Medulla oblongata (tissue), 1 donor: Measurements from ENCODE around the gene HEXD.
"Not testable (repeated sequence)": the region's sequence is repeated elsewhere in the genome, so short reads cannot be mapped to it uniquely, and the experiment has no call there.

Experiments used
- DNase-seq: peaks from one replicate; pipeline ENCODE4 v3.0.0-alpha.2; 2015; ENCODE audit errors: extremely low spot score

Gene HEXD

DNA sequence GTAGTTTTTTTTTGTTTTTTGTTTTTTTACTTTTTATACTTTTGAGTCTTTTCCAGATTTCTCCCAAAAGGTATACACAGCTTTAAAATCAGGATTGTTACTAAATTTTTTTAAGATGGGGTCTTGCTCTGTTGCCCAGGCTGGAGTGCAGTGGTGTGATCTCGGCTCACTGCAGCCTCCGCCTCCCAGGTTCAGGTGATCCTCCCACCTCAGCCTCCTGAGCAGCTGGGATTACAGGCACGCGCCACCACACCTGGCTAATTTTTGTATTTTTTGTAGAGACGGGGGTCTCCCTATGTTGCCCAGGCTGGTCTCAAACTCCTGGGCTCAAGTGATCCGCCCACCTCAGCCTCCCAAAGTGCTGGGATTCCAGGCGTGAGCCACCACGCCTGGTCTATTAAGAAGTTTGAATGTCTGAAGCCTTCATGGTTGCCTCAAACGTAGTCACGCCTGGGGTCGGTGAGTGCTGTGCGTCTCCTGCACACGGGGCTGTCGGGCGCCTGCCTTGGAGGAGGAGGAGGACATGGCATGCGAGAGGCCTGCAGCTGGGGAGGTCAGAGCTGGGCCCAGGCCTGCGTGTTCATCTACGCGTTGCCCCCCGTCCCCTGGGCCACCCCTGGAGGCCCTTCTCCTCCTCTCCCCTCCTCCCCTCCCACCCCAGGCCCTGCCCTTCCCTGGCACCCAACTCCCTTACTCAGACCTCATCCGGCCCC lies 35.8 kb upstream of the HEXD start:
- not testable (repeated sequence) for DNase-seq

DNA sequence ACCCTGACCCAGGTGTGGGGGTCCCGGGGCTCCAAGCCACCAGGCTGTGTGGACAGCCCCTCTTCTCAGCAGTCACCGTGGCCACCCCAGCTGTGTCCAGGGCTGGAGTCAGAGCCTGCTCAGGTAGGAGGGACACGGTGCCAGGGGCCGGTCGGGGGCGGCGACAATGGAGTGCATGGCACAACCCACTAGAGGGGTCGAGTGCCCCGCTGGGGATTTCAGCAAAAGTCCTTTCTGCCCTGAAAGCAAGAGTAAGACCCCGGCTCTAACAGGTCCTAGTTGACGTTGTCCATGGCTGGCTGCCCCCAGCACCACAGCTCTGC lies 35.3 kb upstream of the HEXD start:
- no peak for DNase-seq

DNA sequence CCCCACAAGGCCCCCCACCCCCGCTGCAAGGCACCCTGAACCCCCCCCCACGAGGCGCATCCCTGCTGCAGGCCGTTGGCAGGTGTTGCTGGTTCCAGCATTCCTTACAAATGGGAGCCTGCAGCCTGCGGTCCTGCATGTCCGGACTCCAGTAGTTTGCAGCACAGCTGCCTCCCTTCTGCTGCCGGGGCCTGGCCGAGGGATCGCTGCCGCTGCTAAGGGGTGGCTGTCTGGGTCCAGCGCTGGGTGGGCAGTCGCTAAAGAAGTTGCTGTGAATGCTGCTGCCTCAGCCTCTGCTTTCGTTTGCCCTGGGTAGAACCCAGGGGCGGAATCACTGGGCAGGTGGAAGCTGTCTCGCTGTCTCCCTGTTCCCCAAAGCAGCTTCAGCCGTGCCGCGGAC lies 34.7 kb upstream of the HEXD start:
- DNase-seq = no peak

DNA sequence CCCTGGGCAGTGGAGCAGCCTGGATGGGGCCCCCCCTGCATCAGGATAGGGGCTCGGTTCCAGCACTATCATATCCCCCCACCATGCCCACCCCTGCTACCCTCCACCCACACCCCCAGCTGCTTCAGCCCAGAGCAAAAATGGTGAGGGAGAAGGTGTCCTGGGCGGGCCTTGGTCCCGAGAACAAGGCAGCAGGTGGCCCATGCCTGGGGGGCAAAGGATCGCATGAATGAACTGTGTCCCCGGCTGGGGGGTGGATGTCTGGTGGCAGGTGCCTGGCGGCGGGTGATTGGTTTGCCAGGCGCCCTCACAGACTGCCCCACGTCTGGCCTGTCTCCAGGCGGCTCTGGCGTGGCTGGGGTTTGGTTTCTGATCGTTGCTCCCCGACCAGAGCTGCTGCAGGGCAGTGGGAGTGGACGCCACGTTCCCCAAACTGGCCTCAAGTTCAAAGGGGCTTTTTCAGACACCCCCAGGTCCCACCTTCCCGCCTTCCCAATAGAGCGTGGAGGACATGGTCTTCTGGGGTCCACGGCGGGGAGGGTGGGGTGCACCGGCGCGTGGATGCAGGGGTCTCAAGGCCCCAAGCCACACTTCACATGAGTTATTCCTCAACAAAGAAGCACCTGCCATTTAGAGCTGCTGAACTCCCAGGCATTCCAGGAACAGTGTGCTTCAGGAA lies 34.0 kb upstream of the HEXD start:
- DNase-seq = no peak

DNA sequence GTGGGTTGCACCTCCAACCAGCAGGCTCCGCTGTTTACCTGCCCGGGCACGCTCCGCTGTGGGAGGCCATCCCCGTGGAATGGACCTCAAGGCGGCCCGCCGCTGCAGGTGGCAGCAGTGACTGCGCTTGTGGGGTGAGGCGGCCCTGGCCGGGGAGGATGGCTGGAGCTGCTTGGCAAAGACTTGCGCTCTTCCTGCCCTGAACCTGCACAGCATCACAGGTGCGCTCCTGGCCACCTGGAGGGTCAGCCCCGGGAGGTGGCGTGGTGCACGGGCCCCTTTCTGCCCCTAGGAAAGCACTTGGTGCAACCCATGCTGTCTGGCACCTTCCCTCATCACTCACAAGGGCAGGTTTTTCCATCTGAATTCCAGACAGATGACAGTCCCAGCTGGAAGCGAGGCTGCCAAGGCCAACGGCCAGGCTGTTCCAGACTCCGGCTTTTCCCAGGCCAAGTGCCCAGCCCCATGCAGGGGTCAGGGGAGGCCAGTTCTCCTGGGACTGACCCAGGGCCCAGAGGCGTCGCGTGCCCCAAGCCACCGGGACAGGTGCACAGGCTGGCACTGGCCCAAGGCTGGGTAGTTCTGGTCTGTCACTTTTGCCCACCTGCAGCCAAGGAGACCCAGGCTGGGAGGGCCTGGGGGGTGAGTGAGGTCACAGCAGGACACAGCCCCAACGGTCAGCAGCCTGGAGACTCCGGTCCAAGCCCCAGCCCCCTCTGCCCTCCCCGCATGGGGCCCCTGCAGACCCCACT lies 33.2 kb upstream of the HEXD start:
- no peak for DNase-seq

DNA sequence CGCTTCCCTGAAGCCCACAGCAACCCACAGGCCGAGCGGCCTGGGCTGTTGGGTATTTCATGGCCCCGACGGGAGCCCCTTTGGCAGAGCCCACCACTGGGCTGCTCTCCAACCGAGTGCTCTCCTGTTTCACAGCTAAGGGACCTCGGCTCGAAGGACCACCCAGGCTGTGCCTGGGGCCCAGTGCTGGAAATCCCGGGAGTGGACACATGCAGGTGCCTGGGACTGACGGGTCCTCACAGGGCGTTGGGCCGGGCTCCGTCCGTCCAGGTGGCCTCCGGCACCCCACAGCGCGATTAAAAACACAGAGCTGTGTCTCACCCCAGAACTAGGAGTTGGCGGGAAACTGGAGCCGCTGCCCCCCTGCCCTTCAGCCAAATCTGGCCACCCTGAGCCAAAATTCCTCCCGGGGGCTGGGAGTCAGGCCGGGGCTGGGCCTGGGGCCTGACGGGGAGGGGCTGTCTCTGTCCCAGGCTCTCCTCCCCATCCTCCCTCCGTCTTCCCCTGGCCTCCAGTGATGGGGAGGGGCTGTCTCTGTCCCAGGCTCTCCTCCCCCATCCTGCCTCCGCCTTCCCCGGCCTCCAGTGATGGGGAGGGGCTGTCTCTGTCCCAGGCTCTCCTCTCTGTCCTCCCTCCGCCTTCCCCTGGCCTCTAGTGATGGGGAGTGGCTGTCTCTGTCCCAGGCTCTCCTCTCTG lies 32.4 kb upstream of the HEXD start:
- DNase-seq = no peak

DNA sequence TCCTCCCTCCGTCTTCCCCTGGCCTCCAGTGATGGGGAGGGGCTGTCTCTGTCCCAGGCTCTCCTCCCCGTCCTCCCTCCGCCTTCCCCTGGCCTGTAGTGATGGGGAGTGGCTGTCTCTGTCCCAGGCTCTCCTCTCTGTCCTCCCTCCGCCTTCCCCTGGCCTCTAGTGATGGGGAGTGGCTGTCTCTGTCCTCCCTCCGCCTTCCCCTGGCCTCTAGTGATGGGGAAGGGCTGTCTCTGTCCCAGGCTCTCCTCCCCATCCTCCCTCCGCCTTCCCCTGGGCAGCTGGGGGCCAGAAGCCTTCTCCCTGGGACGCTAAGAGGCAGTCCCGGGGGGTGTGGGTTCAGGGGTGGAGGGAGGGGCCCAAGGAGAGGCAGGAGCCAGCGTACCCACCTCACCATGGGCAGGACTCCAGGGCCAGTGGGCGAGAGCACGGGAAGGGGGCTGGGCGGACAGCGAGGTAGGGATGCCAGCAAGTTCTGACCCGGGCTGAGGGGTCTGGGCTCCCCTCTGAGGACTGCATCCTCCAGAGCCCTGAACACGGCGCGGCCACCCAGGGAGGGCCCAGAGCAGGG lies 31.8 kb upstream of the HEXD start:
- DNase-seq = no peak

DNA sequence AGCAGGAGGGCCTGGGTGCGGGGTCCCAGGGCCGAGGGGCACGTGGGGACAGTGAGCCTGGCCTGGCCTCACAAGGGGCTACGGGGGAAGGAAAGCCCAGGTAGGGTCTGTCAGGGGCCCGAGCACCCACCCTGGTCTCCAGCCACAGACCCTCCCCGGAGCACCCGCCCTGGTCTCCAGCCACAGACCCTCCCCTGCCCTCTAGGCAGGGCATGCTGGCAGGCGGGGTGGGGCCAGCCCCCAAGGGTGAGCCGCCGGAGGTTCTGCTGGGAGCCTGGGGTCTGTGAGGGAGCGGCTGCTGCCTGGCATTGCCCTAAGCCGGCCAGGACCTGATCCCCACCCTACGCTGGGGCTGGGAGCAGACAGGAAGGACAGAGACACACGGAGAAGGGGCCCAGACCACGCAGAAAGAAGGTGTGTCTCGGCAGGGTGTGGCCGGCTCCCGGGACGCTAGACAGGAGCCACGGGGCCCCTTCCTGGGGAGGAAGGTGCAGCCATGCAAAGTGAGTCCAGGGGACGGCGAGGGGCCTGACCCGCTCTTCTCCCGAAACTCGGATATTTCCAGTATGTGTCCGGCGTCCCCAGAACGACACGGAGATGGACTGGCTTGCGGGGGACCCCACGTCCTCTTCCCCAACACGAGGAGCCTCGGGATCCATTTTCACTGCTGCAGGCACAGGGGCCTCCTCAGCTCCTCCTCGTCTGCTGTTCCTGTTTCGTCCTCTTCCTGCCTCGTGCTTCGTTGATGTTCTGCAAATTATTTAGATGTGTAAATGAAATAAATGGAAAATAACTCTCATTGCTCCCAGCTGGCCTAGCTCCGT lies 31.1 kb upstream of the HEXD start:
- DNase-seq = no peak

DNA sequence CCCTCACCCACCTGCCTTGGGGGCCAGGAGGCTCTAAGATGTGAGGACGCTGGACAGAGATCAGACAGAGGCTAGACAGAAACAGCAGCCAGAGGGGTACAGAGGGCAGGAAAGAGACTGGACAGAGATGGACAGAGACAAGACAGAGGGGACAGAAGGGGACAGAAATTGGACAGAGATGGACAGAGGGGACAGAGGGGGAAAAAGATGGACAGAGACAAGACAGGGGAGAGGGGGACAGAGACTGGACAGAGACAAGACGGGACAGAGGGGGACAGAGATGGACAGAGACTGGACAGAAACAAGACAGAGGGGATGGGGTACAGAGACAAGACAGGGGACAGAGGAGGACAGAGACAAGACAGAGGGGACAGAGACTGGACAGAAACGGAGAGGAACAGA lies 30.4 kb upstream of the HEXD start:
- no peak for DNase-seq

DNA sequence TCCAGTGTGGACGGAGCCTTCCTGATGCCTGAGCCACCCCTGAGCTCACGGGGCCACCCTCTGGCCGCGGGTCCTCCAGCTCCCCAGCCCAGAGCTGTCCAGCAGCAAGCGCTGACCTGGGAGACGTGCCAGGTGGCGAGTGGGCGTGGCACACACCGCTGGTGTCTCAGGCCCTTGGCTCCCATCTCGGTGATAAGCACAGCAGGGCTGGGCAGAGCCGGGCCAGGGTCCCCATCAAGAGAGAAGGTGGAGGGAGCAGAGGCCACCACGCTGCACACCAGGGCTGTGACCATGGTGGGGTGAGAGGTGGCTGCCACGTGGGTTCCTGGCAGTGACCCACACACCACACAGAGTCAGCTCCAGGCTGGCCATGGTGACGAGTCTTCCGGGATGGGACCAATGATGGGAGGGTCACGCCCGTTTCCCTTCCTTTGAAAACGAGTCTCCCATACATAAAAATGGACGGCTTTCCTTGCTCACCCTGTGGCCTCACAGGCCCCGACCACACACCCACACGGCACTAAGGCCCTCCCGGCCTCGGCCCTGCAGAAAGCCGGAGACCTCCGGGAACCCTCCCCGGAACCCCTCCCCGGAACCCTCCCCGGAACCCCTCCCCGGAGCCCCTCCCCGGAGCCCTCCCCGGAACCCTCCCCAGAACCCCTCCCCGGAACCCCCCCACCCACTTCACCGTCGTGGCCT lies 29.8 kb upstream of the HEXD start:
- DNase-seq = no peak

DNA sequence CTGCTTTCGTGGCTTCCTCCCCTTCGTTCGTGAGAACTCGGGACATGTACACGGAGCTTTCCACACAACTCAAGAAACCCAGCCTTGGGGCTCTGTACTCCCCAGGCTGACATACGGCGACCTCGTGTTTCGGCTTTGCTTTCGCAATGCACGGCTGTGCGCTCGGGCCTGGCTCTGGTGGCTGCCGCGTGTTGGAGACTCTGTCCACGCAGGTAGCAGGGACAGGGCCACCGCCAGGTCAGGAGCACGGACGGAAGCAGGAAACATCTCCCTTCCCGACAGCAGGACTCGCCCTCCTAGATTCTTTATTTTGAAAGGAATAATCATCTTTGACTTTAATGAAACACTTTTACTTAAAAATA lies 29.2 kb upstream of the HEXD start:
- DNase-seq = no peak

DNA sequence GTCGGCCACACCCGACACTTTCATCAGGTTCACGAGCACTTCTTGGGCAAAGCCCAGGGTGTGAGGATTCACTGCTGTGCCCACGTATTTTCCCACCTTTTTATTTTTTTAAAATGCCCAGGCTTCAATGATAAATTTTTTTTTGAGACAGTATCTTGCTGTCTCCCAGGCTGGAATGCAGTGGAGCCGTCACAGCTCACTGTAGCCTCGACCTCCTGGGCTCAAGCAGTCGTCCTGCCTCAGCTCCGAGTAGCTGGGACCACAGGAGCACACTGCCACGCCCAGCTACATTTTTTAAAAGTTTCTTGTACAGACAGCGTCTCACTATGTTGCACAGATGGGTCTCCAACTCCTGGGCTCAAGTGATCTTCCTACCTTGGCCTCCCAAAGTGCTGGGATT lies 28.8 kb upstream of the HEXD start:
- no peak for DNase-seq

DNA sequence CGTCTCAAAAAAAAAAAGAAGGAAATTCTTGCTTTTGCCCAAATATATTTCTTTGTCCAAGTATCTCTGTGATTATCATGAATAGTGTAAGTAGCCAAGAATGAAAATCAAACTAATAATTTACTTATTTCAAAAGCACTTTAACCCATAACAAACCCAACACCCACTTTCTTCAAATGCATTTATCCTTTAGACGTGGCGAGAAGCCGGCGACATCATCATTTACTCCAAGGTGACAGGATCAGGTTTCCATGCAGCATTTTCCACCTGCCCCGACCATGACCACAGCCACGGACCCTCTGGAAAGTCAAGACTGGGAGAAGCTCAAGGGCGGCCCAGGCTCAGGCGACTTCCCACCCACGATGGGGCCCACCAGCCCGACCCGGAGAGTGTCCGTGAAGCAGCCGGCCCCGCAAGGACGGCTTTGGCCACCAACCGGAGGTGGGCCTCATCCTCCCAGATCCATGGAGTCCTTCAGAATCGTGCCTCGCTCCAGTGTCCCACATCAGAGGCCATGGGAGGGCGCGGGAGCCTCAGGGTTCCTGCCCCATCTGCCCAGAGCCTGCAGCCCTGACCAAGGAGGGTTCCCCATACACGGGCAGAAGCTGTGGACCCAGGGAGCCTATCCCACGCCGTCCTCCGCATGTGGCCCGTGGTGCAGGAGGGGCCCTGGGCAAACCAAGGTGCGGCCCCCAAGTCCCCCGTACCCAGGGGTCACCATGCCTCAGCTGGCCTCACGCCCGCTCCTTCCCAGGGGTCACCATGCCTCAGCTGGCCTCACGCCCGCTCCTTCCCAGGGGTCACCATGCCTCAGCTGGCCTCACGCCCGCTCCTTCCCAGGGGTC lies 27.9 kb upstream of the HEXD start:
- DNase-seq = no peak

DNA sequence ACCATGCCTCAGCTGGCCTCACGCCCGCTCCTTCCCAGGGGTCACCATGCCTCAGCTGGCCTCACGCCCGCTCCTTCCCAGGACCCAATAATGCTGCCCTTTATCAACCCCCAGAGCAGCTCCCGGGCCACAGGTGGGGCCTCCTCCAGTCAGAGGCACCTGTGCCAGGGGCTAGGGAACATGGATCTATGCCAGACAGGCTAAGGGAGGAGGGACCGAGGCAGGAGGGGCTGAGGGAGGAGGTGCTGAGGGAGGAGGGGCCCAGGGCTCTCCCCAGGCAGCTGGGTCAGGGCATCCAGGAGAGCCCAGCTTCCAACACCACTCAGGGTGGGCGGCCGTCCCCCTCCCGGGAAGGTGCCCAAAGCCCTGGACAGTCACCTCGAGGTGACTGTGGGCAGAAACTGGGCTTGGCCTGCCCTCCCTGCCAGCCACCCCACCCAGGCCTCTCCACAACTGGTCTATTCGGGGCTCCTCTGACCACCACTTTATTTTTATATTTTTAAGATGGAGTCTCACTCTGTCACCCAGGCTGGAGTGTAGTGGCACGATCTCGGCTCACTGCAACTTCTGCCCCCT lies 27.2 kb upstream of the HEXD start:
- DNase-seq = no peak

DNA sequence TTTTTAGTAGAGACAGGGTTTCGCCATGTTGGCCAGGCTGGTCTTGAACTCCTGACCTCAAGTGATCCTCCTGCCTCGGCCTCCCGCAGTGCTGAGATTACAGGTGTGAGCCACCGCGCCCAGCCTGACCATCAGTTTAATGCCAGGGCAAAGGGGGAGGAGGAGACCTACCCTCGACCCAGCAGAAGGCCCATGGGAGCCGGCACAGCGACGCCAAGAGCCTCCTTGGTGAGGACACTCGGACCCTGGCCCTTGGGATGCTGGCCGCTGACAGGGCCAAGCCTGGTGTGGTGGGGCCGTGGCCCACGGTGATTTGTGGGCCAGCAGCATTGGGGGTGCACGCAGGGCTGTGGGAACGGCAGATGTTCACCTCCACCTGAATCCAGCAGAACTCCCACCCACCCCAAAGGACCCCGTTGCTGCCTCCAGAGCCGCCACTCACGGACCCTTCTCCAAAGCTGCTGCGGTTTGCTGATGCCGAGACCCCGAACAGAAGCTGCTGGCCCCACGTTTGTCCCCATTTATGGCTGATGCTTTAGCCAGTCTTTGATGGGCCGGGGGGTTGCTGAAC lies 26.6 kb upstream of the HEXD start:
- no peak for DNase-seq

DNA sequence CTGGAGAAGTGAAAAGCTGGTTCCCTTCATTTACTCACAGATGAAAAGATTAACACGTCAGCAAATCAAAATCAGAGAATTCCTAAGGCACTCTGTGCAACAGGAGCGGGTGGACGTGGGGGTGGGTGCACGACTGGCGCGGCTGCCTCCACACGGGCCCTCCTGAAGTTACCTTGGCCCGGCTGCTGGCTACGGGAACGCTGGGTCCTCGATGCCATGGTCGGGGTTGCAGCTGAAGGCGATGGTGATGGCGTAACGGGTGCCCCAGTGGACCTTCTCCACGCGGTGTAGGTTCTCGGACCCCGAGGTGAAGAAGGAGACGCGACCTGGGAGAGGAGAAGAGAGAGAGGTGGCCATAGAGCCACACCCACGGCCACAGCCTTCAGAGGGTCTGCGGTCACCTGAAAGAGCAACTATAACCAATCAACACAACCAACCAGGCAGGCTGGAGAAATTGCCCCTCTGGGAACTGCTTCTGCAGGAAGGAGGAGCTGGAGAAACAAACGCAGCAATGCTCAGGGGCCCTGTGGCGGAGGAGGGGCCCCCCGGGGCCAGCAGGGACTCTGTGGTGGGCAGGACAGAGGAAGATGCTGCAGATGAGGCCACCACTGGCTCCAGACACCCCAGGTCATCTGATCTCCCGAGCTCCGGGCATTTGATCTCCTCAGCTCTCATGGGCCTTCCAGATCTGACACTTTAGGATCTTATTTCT lies 25.8 kb upstream of the HEXD start:
- no peak for DNase-seq

DNA sequence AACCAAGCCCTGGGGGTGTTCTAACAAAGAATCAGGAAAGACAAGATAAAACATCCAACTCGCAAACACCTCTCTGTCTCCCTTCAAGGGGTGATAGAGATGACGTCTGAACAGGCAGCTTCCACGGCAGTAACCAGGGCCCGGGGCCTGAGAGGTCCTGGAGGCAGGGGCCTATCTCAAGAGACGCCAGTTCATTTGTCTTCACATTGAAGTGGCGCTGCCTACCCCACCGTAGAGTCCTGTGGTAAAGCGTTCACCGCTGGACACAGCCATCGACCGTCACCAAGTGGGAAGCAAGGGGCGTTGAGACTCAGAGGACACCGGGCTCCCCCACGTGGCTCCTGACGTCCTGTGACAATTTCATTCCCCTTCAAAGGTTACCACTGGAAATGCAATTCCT lies 25.2 kb upstream of the HEXD start:
- DNase-seq = no peak

DNA sequence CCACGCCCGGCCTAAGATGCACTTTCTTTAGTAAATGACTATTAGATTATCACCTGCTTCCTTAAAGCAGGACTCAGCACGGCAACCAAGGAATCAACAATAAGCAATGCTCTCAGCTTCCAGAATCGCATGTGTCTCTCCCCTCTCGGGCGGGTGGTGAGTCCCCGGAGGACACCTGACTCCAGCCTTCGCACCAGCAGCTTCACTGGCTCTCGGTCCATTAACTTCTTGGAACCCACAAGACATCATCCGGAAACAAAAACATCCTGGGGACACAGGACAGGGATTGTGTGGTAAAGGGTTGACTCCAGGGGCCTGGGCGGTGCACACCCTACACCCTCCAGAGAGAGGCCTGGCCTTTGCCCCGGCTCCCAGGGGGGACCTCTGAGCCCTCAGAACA lies 23.9 kb upstream of the HEXD start:
- no peak for DNase-seq
